Thyroid gland (tissue), 4 donors: Measurements from ENCODE around the gene PSIP1. TPM values are rescaled to one million over a fixed set of nuclear protein-coding genes. Genes with fewer than 3 reads are reported as not detected.

Experiments
- DNase-seq, 2 donors: peaks; one replicate each; pipeline ENCODE4 v3.0.0-alpha.2; 2019
- H3K27ac ChIP-seq, 3 donors: fragments of 200-600 bp; sonication (generic); 1 replicate in 2 of 3; 2 replicates in 1 of 3; pipeline ENCODE4 v1.5.1; 2016 to 2019; ENCODE audit warnings: mild to moderate bottlenecking in 1 of 3, moderate library complexity in 1 of 3
- H3K27me3 ChIP-seq: fragments of 200-600 bp; sonication (generic); one replicate; pipeline ENCODE4 v1.5.1; 2019
- H3K36me3 ChIP-seq, 2 donors: fragments of 200-600 bp; sonication (generic); one replicate each; pipeline ENCODE4 v1.5.1; 2016 to 2019
- H3K4me1 ChIP-seq, 2 donors: fragments of 200-600 bp; sonication (generic); one replicate each; pipeline ENCODE4 v1.5.1; 2017 to 2019
- H3K4me3 ChIP-seq, 3 donors: fragments of 200-600 bp; sonication (generic); replicated peaks in 1 of 3; 1 replicate in 2 of 3; 2 replicates in 1 of 3; pipeline ENCODE4 v1.5.1; 2016; ENCODE audit warnings: mild to moderate bottlenecking in 1 of 3
- H3K9me3 ChIP-seq: fragments of 200-600 bp; sonication (generic); one replicate; pipeline ENCODE4 v1.5.1; 2017
- POLR2A ChIP-seq, 2 donors: fragments of 450-650 bp; IDR thresholded peaks; one replicate each; pipeline ENCODE4 v1.6.1; 2017; ENCODE audit warnings: antibody characterized with exemption in 2 of 2, mild to moderate bottlenecking in 2 of 2, moderate library complexity in 1 of 2
- WGBS, 2 donors: methylation state at CpG; one replicate each; pipeline ENCODE4 v1.1.5; 2017; 5-methylcytosine and 5-hydroxymethylcytosine counted together
- intact Hi-C: fragments of 100-400 bp; cut with DNase I; formaldehyde crosslinking; loops from one replicate; pipeline ENCODE4 v1.15.1; 2023
- total RNA-seq, 4 donors: library from RNA; depleted of rRNA; stranded (reverse); fragments of >200 nt; gene quantifications; one replicate each; pipeline ENCODE4 v1.2.3, GENCODE V29; 2016
- TF ChIP-seq, protein P1 (sequence below), 6 experiments: fragments of 200-600 bp in 3 of 6; fragments of 450-650 bp in 3 of 6; sonication (generic) in 3 of 6; IDR thresholded peaks; one replicate each; pipeline ENCODE4 v1.5.1; 2016 to 2019; ENCODE audit warnings: antibody characterized with exemption in 6 of 6, mild to moderate bottlenecking in 2 of 6, inconsistent platforms in 1 of 6, moderate library complexity in 1 of 6

Gene PSIP1
- total RNA-seq, 4 donors from 2014 or later, result 52.9 to 103 (median 62.7) TPM

DNA sequence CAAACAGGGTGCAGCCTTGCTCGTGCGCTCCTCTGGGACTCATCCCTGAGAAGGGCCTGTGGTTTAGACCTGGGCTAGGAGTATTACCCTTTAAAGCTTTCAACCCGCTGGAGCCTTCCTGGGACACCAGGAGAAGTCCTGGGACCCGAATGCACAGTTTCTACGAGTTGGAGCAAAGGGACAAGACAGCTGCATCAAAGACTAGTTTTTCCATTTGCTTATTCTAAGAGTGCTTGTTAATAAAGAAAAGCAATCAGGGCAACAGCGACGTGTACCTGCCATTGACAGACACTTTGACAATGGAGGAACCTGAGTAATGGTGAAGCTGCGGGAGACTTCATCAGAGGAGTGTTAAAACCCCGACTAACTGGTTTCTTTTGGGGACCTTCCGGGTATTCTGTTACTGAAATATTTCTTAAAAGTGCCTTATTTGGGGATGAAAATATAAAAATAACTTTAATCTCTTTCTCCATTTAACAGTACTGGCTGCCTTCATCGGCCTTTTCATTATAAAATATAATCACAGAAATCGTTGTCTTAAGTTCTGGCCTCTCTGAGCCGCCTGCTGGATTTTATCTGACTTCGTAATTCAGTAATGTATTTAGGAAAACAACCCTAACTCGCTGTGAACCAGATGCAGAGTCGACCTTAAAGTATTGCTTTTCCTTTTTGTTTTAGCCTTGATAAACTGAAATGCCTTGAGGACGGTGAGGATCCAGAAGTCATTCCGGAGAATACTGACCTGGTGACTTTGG is 87.4 kb downstream of the PSIP1 start:
- H3K36me3 ChIP-seq, result peaks cover 0 to 6% of the 10 kb centered on the region in 2 donors
- peak overlapping the region in 1 of 3 donors; percentile 80 for H3K27ac ChIP-seq
- H3K9me3 ChIP-seq, result no peaks in the 10 kb centered on the region
- no peaks in the 10 kb centered on the region for H3K27me3 ChIP-seq
- intact Hi-C loops, result no loop called here
- WGBS, 2 donors, result 3 to 4% methylated on average over 16 to 17 of the region's 18 CpGs
- peaks cover 3 to 20% of the 10 kb centered on the region in 2 donors for H3K4me1 ChIP-seq
- no peak for DNase-seq
- TF ChIP-seq POLR2A (IDR thresholded peaks at IDR 0.05), result no peak
- TF ChIP-seq, protein P1, sequence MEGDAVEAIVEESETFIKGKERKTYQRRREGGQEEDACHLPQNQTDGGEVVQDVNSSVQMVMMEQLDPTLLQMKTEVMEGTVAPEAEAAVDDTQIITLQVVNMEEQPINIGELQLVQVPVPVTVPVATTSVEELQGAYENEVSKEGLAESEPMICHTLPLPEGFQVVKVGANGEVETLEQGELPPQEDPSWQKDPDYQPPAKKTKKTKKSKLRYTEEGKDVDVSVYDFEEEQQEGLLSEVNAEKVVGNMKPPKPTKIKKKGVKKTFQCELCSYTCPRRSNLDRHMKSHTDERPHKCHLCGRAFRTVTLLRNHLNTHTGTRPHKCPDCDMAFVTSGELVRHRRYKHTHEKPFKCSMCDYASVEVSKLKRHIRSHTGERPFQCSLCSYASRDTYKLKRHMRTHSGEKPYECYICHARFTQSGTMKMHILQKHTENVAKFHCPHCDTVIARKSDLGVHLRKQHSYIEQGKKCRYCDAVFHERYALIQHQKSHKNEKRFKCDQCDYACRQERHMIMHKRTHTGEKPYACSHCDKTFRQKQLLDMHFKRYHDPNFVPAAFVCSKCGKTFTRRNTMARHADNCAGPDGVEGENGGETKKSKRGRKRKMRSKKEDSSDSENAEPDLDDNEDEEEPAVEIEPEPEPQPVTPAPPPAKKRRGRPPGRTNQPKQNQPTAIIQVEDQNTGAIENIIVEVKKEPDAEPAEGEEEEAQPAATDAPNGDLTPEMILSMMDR (IDR thresholded peaks at IDR 0.05), result no peak
- peak overlapping the region; percentile 53 to 82 (median 76) for H3K4me3 ChIP-seq

DNA sequence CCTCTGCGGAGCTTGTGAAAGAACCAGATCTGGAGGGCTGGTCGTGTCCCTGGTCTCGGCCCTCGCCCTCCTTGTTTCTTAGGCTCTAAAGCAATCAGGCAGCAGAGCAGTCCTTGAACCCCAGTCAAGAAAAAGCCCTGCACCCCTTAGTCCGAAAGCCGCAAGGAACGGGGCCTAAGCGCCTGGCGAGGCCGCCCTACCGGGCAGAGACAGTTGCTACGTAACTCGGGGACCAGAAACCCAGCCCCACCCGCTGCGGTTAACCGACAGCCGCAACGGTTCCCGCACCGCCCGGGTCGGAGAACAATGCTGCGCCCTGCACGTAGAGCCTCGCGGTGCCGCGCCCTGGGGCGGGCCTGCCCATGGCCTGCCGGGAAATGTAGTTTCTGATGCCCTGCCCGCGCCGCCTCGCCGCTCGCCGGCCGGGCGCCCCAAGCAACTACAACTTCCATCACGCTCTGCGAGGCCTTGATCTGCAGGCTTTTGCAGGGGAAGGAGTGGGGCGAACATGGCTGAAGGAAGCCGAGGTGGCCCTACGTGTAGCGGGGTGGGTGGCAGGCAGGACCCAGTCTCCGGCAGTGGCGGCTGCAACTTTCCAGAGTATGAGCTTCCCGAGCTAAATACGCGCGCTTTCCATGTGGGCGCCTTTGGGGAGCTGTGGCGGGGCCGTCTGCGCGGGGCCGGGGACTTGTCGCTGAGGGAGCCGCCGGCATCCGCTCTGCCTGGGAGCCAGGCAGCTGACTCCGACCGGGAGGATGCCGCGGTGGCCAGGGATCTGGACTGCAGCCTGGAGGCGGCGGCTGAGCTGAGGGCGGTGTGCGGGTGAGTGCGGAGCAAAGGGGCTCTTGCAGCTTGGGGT is 88.2 kb downstream of the PSIP1 start, which contains the start of gene SNAPC3:
Gene SNAPC3 (plus strand): TSS at position 505 of the 859 bp plus-strand sequence. CDS start 4 bp downstream, at position 509.
- intact Hi-C loops, result no loop called here
- peaks cover 0 to 6% of the 10 kb centered on the region in 2 donors for H3K36me3 ChIP-seq

DNA sequence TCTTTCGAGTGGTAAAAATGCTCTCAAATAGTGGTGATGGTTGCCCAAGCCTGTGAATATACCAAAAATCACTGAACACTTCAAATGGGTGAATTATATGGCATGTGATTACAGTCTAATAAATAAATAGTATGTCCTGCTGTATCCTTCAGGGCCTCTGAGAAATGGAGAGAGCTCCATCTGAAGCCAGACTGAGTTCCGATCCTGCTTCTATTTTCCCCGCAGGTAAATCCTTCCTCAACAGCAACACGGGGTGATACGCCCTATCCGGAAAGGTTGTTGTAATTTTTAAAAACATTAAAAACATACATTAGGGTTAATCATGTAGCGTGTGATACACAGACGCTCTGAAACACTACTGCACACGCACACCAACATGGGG is 88.8 kb downstream of the PSIP1 start:
- Histone ChIP-seq H3K27me3 (no peaks in the 10 kb centered on the region), H3K36me3 (peaks cover 0 to 6% of the 10 kb centered on the region in 2 donors), H3K9me3 (no peaks in the 10 kb centered on the region), H3K4me3 (peak overlapping the region; percentile 53 to 82 (median 76)), H3K27ac (peak overlapping the region; percentile 54 to 87 (median 80)), H3K4me1 (peaks cover 3 to 20% of the 10 kb centered on the region in 2 donors)
- WGBS, 2 donors, result 54 to 55% methylated on average over 9 of the region's 9 CpGs
- TF ChIP-seq POLR2A (IDR thresholded peaks at IDR 0.05), result no peak
- TF ChIP-seq, protein P1 (IDR thresholded peaks at IDR 0.05), result no peak
- intact Hi-C loops, result no loop called here
- DNase-seq, result no peak

More for the DNA sequence above, 88.2 kb downstream of the PSIP1 start, which contains the start of gene SNAPC3:
- H3K4me3 ChIP-seq, result peak within 1 kb of the TSS; percentile 53 to 82 (median 76)
- peak in 1 of 2 donors; percentile 86 for TF ChIP-seq POLR2A (IDR thresholded peaks at IDR 0.05)
- TF ChIP-seq, protein P1 (IDR thresholded peaks at IDR 0.05), result peak in 1 of 6 experiments; percentile 41
- DNase-seq, result peak; percentile 88 to 92
- no peaks in the 10 kb centered on the region for H3K27me3 ChIP-seq
- H3K4me1 ChIP-seq, result peaks cover 3 to 20% of the 10 kb centered on the region in 2 donors
- H3K27ac ChIP-seq, result peak within 1 kb of the TSS; percentile 54 to 87 (median 80)
- 0 to 2% methylated on average over 5 to 18 of the region's 70 CpGs for WGBS, 2 donors
- no peaks in the 10 kb centered on the region for H3K9me3 ChIP-seq

DNA sequence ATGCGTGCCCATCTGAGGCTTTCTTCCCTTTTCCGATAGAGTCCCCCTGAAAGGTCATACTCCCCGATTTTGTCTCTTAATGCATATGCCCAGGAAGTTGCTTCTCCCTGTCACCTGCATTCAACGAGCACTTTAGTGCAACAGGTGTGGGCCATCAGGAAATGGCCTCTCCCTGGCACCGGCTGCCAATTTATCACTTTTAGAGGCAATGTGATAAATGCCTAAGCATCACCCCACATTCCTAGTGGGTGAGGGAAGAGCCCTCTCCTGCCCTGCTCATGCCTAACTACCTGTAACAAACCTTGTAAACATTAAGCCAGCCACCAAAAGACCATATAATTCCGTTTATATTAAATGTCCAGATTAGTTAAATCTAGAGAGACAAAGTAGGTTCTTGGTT is 89.2 kb downstream of the PSIP1 start:
- no peaks in the 10 kb centered on the region for H3K27me3 ChIP-seq
- intact Hi-C loops, result no loop called here
- H3K27ac ChIP-seq, result peak overlapping the region in 1 of 3 donors; percentile 80
- no peaks in the 10 kb centered on the region for H3K9me3 ChIP-seq
- H3K4me1 ChIP-seq, result peaks cover 3 to 20% of the 10 kb centered on the region in 2 donors
- H3K4me3 ChIP-seq, result no peak overlapping the region
- TF ChIP-seq POLR2A (IDR thresholded peaks at IDR 0.05), result no peak
- TF ChIP-seq, protein P1 (IDR thresholded peaks at IDR 0.05), result no peak
- H3K36me3 ChIP-seq, result peaks cover 0 to 6% of the 10 kb centered on the region in 2 donors
- 82 to 86% methylated on average over 6 of the region's 6 CpGs for WGBS, 2 donors
- DNase-seq, result no peak
